ENCODE measurements around the gene SBF1. TPM values are rescaled to one million over a fixed set of nuclear protein-coding genes. Genes with fewer than 3 reads are reported as not detected.

Gene SBF1
- total RNA-seq, 2 donors from 2014 or later, result 89.9 to 90.1 TPM

- Mint-ChIP-seq H3K4me3 (no peak overlapping the region), H3K27me3 (ENCODE audit: insufficient read depth) (peaks cover 45% of the 10 kb centered on the region), H3K4me1 (peaks cover 11% of the 10 kb centered on the region), H3K36me3 (ENCODE audit: low read depth) (no peaks in the 10 kb centered on the region), H3K9me3 (no peaks in the 10 kb centered on the region), H3K27ac (no peak overlapping the region)
- Histone ChIP-seq H3K9me3 (ENCODE audit: control insufficient read depth, low read length) (no peaks in the 10 kb centered on the region), H3K27me3 (ENCODE audit: control insufficient read depth, insufficient read depth, low read length, poor library complexity, severe bottlenecking) (no peaks in the 10 kb centered on the region), H3K4me3 (ENCODE audit: low read length) (no peak overlapping the region), H3K27ac (ENCODE audit: low read depth, low read length) (no peak overlapping the region), H3K36me3 (ENCODE audit: control insufficient read depth, insufficient read depth, low read length) (no peaks in the 10 kb centered on the region), H3K4me1 (ENCODE audit: control insufficient read depth, insufficient read depth, low read length) (no peaks in the 10 kb centered on the region), H3K9ac (ENCODE audit: extremely low read depth, low read length, poor library complexity, severe bottlenecking) (no peak overlapping the region)
- DNase-seq, result peak; percentile 38
- no peak for TF ChIP-seq CTCF (conservative IDR thresholded peaks at IDR 0.05)
- WGBS, 2 experiments (ENCODE audit: insufficient coverage in 1 of 2, insufficient read length in 1 of 2), result 77 to 88% methylated on average over 5 to 19 of the region's 19 CpGs
Observed at GRCh38 chr22:50488886-50489285, 14.1 kb upstream of the SBF1 start.

- DNase-seq, result no peak
- H3K36me3 Mint-ChIP-seq (ENCODE audit: low read depth), result no peaks in the 10 kb centered on the region
- TF ChIP-seq CTCF (conservative IDR thresholded peaks at IDR 0.05), result no peak
- Histone ChIP-seq H3K27ac (ENCODE audit: low read depth, low read length) (no peak overlapping the region), H3K4me1 (ENCODE audit: control insufficient read depth, insufficient read depth, low read length) (no peaks in the 10 kb centered on the region), H3K4me3 (ENCODE audit: low read length) (no peak overlapping the region), H3K9ac (ENCODE audit: extremely low read depth, low read length, poor library complexity, severe bottlenecking) (no peak overlapping the region), H3K9me3 (ENCODE audit: control insufficient read depth, low read length) (no peaks in the 10 kb centered on the region), H3K27me3 (ENCODE audit: control insufficient read depth, insufficient read depth, low read length, poor library complexity, severe bottlenecking) (no peaks in the 10 kb centered on the region), H3K36me3 (ENCODE audit: control insufficient read depth, insufficient read depth, low read length) (no peaks in the 10 kb centered on the region)
- H3K27ac Mint-ChIP-seq, result no peak overlapping the region
- peaks cover 11% of the 10 kb centered on the region for H3K4me1 Mint-ChIP-seq
- H3K9me3 Mint-ChIP-seq, result no peaks in the 10 kb centered on the region
- peaks cover 43% of the 10 kb centered on the region for H3K27me3 Mint-ChIP-seq (ENCODE audit: insufficient read depth)
- WGBS, 2 experiments (ENCODE audit: insufficient coverage in 1 of 2, insufficient read length in 1 of 2), result 88% methylated on average over 15 of the region's 18 CpGs; no CpG with 5 or more reads in 1 of the 2 experiments
- H3K4me3 Mint-ChIP-seq, result no peak overlapping the region
Observed at GRCh38 chr22:50488006-50488677, 13.3 kb upstream of the SBF1 start.

- Histone ChIP-seq H3K27ac (ENCODE audit: low read depth, low read length) (no peak overlapping the region), H3K4me3 (ENCODE audit: low read length) (no peak overlapping the region), H3K4me1 (ENCODE audit: control insufficient read depth, insufficient read depth, low read length) (no peaks in the 10 kb centered on the region), H3K27me3 (ENCODE audit: control insufficient read depth, insufficient read depth, low read length, poor library complexity, severe bottlenecking) (no peaks in the 10 kb centered on the region), H3K36me3 (ENCODE audit: control insufficient read depth, insufficient read depth, low read length) (no peaks in the 10 kb centered on the region), H3K9ac (ENCODE audit: extremely low read depth, low read length, poor library complexity, severe bottlenecking) (no peak overlapping the region), H3K9me3 (ENCODE audit: control insufficient read depth, low read length) (no peaks in the 10 kb centered on the region)
- Mint-ChIP-seq H3K4me3 (no peak overlapping the region), H3K27ac (no peak overlapping the region), H3K36me3 (ENCODE audit: low read depth) (no peaks in the 10 kb centered on the region), H3K27me3 (ENCODE audit: insufficient read depth) (peaks cover 47% of the 10 kb centered on the region), H3K9me3 (no peaks in the 10 kb centered on the region), H3K4me1 (peaks cover 11% of the 10 kb centered on the region)
- 90% methylated on average over 9 to 23 of the region's 23 CpGs for WGBS, 2 experiments (ENCODE audit: insufficient coverage in 1 of 2, insufficient read length in 1 of 2)
- TF ChIP-seq CTCF (conservative IDR thresholded peaks at IDR 0.05), result no peak
- DNase-seq, result no peak
Observed at GRCh38 chr22:50487290-50488005, 12.6 kb upstream of the SBF1 start.
